ENCODE data around the gene TMEM63B.

TMEM63B gene

GRCh38 chr6:44169886-44170570 lies 42.7 kb downstream of the TMEM63B start:
- no peak for FAIRE-seq

GRCh38 chr6:44171899-44172546 lies 44.7 kb downstream of the TMEM63B start:
- no peak for TF ChIP-seq TAF1 (IDR thresholded peaks at IDR 0.05; ENCODE audit: borderline replicate concordance, low read depth, low read length)
- no peak for TF ChIP-seq POLR2AphosphoS5 (IDR thresholded peaks at IDR 0.05; ENCODE audit: low read depth, low read length)
- no peak for TF ChIP-seq POLR2A (IDR thresholded peaks at IDR 0.05; ENCODE audit: low read depth, low read length)
- FAIRE-seq (no peak), DNase-seq (ENCODE audit: insufficient read length) (no peak)

More at GRCh38 chr6:44169886-44170570, 42.7 kb downstream of the TMEM63B start:
- TF ChIP-seq POLR2AphosphoS5 (IDR thresholded peaks at IDR 0.05; ENCODE audit: low read depth, low read length) (no peak), POLR2A (IDR thresholded peaks at IDR 0.05; ENCODE audit: low read depth, low read length) (no peak), TAF1 (IDR thresholded peaks at IDR 0.05; ENCODE audit: borderline replicate concordance, low read depth, low read length) (no peak)
- DNase-seq (ENCODE audit: insufficient read length): no peak

GRCh38 chr6:44172731-44173500 lies 45.6 kb downstream of the TMEM63B start:
- TF ChIP-seq TAF1 (IDR thresholded peaks at IDR 0.05; ENCODE audit: borderline replicate concordance, low read depth, low read length) (no peak), POLR2AphosphoS5 (IDR thresholded peaks at IDR 0.05; ENCODE audit: low read depth, low read length) (no peak), POLR2A (IDR thresholded peaks at IDR 0.05; ENCODE audit: low read depth, low read length) (no peak)
- DNase-seq (ENCODE audit: insufficient read length) (peak; percentile 78), FAIRE-seq (peak; percentile 75)

GRCh38 chr6:44176130-44176761 lies 48.9 kb downstream of the TMEM63B start:
- DNase-seq (ENCODE audit: insufficient read length): no peak
- no peak for TF ChIP-seq TAF1 (IDR thresholded peaks at IDR 0.05; ENCODE audit: borderline replicate concordance, low read depth, low read length)
- TF ChIP-seq POLR2A (IDR thresholded peaks at IDR 0.05; ENCODE audit: low read depth, low read length): no peak
- no peak for TF ChIP-seq POLR2AphosphoS5 (IDR thresholded peaks at IDR 0.05; ENCODE audit: low read depth, low read length)
- FAIRE-seq: no peak

DNA sequence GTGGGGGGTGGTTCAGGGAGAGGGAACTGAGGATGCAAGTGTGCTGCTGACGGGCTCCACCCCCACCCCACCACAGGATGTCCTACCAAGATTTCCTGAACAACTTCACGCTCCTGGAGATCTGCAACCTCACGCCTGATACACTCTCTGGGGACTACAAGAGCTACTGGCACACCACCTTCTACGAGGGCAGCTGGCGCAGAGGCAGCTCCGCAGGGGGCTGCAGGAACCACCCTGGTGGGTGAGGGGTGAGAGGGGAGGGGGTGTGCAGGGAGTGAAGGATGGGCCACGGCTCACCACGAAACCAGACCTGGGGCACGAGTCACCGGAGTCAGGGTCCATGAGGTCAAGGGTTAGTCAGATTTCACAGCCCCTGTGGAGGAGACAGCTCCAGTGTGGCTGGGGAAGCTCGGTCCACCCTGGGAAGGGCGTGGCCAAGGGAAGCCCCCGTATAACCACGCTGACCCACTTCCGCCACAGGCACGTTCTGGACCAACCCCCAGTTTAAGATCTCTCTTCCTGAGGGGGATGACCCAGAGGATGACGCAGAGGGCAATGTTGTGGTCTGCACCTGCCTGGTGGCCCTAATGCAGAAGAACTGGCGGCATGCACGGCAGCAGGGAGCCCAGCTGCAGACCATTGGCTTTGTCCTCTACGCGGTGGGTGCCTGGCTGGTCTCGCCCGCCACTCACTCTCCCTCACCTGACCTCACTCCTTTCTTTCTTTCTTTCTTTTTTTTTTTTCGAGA lies 49.6 kb downstream of the TMEM63B start:
- DNase-seq (ENCODE audit: insufficient read length) (peak; percentile 61), FAIRE-seq (peak; percentile 76)
- TF ChIP-seq POLR2AphosphoS5 (IDR thresholded peaks at IDR 0.05; ENCODE audit: low read depth, low read length) (no peak), POLR2A (IDR thresholded peaks at IDR 0.05; ENCODE audit: low read depth, low read length) (no peak), TAF1 (IDR thresholded peaks at IDR 0.05; ENCODE audit: borderline replicate concordance, low read depth, low read length) (no peak)

GRCh38 chr6:44177691-44178423 lies 50.5 kb downstream of the TMEM63B start:
- DNase-seq (ENCODE audit: insufficient read length) (no peak), FAIRE-seq (no peak)
- no peak for TF ChIP-seq POLR2AphosphoS5 (IDR thresholded peaks at IDR 0.05; ENCODE audit: low read depth, low read length)
- no peak for TF ChIP-seq POLR2A (IDR thresholded peaks at IDR 0.05; ENCODE audit: low read depth, low read length)
- TF ChIP-seq TAF1 (IDR thresholded peaks at IDR 0.05; ENCODE audit: borderline replicate concordance, low read depth, low read length): no peak

- FAIRE-seq: no peak
Measured at GRCh38 chr6:44178424-44179071, 51.2 kb downstream of the TMEM63B start.

DNA sequence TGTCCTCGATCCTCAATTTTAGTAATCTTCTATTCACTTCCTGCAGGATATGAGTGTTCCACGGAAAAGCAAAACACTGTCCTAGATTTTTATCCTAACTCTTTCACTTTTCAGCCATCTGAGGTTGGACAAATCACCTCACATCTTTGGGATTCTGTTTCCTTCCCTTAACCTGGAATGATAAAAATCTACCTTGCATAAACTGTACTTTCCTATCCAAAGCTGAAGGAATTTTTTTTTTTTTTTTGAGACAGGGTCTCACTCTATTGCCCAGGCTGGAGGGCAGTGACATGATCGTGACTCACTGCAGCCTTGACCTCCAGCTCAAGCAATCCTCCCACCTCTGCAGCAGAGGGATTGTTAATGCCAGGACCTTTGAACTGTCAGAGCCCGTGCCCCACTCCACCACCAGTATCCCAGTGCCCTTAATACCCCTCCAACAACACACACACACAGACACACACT lies 51.8 kb downstream of the TMEM63B start:
- no peak for DNase-seq (ENCODE audit: insufficient read length)
- TF ChIP-seq POLR2AphosphoS5 (IDR thresholded peaks at IDR 0.05; ENCODE audit: low read depth, low read length): no peak
- no peak for FAIRE-seq

More at GRCh38 chr6:44178424-44179071, 51.2 kb downstream of the TMEM63B start:
- TF ChIP-seq TAF1 (IDR thresholded peaks at IDR 0.05; ENCODE audit: borderline replicate concordance, low read depth, low read length) (no peak), POLR2AphosphoS5 (IDR thresholded peaks at IDR 0.05; ENCODE audit: low read depth, low read length) (no peak), POLR2A (IDR thresholded peaks at IDR 0.05; ENCODE audit: low read depth, low read length) (no peak)
- DNase-seq (ENCODE audit: insufficient read length): no peak

DNA sequence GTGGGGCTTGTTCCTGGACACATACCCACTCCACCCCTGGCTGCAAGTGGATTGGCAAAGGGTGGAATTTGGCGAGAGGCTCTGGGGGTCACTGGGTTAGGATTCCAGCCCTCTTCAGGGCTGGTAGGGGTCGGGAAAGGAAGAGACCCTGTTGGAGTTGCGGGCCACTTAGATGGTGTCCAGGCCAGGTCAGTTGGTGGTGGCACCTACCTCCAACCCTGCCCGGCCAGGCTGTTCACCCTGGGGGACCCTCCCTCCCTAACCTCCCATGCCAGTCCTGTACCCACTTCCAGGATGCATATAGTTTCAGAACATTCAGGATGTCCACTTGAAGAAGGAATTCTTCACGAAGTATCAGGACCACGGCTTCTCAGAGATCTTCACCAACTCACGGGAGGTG lies 52.3 kb downstream of the TMEM63B start:
- no peak for DNase-seq (ENCODE audit: insufficient read length)
- no peak for TF ChIP-seq TAF1 (IDR thresholded peaks at IDR 0.05; ENCODE audit: borderline replicate concordance, low read depth, low read length)
- no peak for TF ChIP-seq POLR2AphosphoS5 (IDR thresholded peaks at IDR 0.05; ENCODE audit: low read depth, low read length)
- no peak for TF ChIP-seq POLR2A (IDR thresholded peaks at IDR 0.05; ENCODE audit: low read depth, low read length)
- no peak for FAIRE-seq

DNA sequence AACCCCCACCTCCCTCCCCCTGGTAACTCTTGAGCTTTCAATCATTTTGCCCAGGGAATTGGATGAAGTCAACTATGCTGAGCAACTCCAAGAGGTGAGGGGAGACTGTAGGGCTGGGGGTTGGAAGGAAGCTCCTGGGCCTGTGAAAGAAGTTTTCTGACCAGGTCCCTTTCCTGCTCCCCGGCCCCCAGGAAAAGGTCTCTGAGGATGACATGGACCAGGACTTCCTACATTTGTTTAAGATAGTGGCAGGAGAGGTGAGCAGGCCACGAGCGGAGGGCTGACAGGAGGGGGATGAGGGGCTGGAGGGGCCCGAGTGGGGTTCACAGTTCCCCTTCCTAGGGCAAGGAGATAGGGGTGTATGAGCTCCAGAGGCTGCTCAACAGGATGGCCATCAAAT lies 53.1 kb downstream of the TMEM63B start:
- FAIRE-seq (no peak), DNase-seq (ENCODE audit: insufficient read length) (no peak)
- TF ChIP-seq TAF1 (IDR thresholded peaks at IDR 0.05; ENCODE audit: borderline replicate concordance, low read depth, low read length): no peak
- no peak for TF ChIP-seq POLR2A (IDR thresholded peaks at IDR 0.05; ENCODE audit: low read depth, low read length)
- no peak for TF ChIP-seq POLR2AphosphoS5 (IDR thresholded peaks at IDR 0.05; ENCODE audit: low read depth, low read length)

Data from GM12892 (cell line).